Large intestine (tissue), 3 donors: ENCODE results near the gene CPED1. TPM values are rescaled to one million over a fixed set of nuclear protein-coding genes. Genes with fewer than 3 reads are reported as not detected.
A peak's percentile ranks its signal among the peaks of the same experiment; 100 is the strongest.

Source experiments
- DNase-seq, 2 donors: peaks; one replicate each; pipeline versions ENCODE4 v3.0.0 to v3.0.0-alpha.2; 2013
- H3K27ac ChIP-seq: one replicate; pipeline ENCODE4 v1.5.1; 2013; ENCODE audit warnings: low read length
- H3K27me3 ChIP-seq: 2 replicates; pipeline ENCODE4 v1.6.1; 2013; ENCODE audit warnings: low read length; ENCODE audit not compliant: control insufficient read depth, insufficient read depth
- H3K36me3 ChIP-seq: 2 replicates; pipeline ENCODE4 v1.6.1; 2013; ENCODE audit warnings: low read length; ENCODE audit not compliant: control insufficient read depth, insufficient read depth
- H3K4me1 ChIP-seq: one replicate; pipeline ENCODE4 v1.6.1; 2013; ENCODE audit warnings: low read length; ENCODE audit not compliant: control insufficient read depth, insufficient read depth
- H3K4me3 ChIP-seq: one replicate; pipeline ENCODE4 v1.5.1; 2013; ENCODE audit warnings: low read length
- H3K9me3 ChIP-seq: one replicate; pipeline ENCODE4 v1.6.1; 2013; ENCODE audit warnings: mild to moderate bottlenecking, low read depth, low read length, moderate library complexity; ENCODE audit not compliant: control insufficient read depth
- WGBS: methylation state at CpG from one replicate; pipeline ENCODE4 v1.1.5; 2013; ENCODE audit warnings: low lambda C conversion rate; ENCODE audit not compliant: insufficient coverage; 5-methylcytosine and 5-hydroxymethylcytosine counted together
- polyA plus RNA-seq: library from polyadenylated mRNA; unstranded; fragments of 120-200 nt; gene quantifications from one replicate; pipeline ENCODE4 v1.2.1, GENCODE V29; 2013

Gene CPED1
- polyA plus RNA-seq, 1 donor = 12.1 TPM

DNA sequence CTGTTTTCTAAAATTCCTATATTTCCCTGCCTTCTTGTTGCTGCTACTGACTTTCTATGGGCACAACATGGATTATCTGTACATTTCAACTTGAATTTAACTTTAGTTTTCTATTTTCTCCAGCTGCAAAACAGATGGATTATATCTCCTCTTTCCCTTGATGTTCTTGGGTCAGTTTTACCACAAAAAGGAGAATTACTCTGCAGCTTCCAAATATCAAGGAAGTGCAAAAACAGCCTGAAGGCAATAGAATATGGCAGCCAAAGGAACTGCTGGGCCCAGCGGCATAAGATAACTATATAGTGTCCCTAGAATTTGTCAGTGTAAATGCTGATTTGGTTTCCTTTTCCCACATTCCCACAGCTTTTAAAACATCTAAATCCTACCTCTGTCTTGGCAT lies 29.1 kb downstream of the CPED1 start:
- no peaks in the 10 kb centered on the region for H3K27me3 ChIP-seq
- DNase-seq = no peak
- no CpG with 5 or more reads among the region's 1 CpG for WGBS
- H3K9me3 ChIP-seq = no peaks in the 10 kb centered on the region
- H3K4me3 ChIP-seq = no peak overlapping the region
- H3K4me1 ChIP-seq = no peaks in the 10 kb centered on the region
- no peak overlapping the region for H3K27ac ChIP-seq
- no peaks in the 10 kb centered on the region for H3K36me3 ChIP-seq

DNA sequence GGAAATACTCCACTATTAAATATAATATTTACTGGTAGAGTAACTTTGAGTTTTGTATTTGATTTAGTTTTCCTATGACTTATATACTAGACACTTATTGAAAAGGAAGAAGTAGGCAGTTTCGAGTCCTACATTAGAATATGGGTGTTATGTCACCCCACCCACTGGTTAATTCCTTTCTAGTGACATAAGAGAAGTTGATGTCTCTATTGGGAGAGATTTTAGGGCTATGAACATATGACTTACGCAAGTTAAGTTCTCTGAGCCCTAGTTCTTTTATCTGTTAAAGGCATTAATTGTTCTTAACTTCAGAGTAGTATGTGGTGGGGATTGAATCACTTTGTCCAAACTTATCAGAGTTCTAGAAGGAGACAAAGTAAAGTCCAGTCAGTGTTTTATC lies 30.5 kb downstream of the CPED1 start:
- no peak for DNase-seq
- Histone ChIP-seq H3K4me3 (no peak overlapping the region), H3K9me3 (no peaks in the 10 kb centered on the region), H3K27me3 (no peaks in the 10 kb centered on the region), H3K36me3 (no peaks in the 10 kb centered on the region), H3K4me1 (peaks cover 5% of the 10 kb centered on the region), H3K27ac (no peak overlapping the region)
- 100% methylated on average over 1 of the region's 2 CpGs for WGBS

DNA sequence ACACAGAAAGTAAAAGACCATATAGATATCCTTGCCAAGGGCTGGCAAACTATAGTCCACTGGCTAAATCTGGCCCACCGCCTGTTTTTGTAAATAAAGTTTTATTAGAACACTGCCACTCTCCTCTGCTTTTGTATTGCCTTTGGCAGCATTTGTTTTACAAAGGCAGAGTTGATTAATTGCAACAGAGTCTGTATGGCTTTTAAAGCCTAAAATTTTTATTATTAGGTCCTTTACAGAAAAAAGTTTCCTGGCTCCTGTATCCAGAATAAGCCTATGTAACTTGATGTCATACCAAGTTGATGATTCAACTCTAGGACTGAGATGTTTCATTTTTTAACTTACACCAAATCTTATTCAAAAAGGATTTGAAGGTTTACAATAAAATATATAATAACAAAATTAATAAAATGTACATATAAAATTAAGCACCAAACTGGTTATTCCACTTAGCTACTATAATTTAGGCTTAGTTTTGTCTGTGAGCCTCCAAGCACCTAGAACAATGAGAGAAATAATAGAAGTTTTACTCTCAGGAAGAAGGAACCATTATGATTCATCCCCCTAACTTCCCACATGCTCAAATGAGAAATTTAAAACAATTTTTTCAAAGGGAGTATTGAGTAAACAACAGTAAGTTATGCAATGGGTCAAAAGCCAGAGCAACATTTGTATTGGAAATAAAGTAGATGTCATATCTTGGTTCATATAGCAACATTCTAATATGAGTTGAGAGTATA lies 31.9 kb downstream of the CPED1 start:
- Histone ChIP-seq H3K4me3 (no peak overlapping the region), H3K27ac (no peak overlapping the region), H3K36me3 (no peaks in the 10 kb centered on the region), H3K27me3 (no peaks in the 10 kb centered on the region), H3K4me1 (peaks cover 5% of the 10 kb centered on the region), H3K9me3 (no peaks in the 10 kb centered on the region)
- WGBS = no CpG with 5 or more reads among the region's 1 CpG
- no peak for DNase-seq

DNA sequence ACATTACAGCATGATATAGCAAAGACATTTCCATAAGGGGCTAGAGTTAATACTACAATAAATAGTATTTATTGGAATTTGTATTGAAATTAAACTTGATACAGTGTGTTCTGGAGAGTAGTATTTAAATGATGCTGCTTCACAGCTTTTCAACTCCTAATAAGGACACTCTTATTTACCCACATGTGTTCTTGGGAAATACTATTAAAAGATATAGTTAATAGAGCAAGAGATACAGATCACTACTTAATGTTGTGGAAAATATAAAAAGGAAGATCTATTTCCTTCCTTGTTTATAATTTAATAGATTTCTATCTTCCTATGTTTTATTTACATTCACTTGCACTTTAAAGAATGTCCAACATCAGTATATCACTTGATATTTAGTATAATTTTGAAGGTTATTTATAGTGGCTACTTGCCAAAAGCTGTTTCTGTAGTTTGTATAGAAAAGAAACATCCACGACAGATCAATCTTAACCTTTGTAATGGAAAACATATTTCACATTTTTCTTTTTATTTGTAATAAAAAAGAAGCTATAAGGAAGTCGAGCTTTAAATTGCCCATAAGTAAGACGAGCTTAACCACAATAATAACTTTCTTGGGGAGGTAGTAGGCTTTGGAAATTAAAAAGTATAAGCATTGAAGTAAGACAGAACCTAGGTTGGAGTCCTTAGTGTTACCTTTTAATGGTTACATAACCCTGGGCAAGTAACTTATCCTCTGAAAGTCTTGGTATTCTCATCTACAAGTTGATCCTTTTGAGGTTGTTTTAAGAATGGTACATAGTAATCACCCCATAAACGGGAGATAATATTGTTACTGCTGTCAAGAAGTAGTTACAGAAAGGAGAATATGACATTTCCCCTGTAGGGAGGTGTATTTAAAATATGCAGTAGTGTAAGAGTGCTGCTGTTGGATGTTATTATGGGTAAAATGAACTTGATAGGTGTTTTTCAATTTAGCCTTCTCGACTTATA lies 32.8 kb downstream of the CPED1 start:
- H3K9me3 ChIP-seq = no peaks in the 10 kb centered on the region
- H3K27ac ChIP-seq = no peak overlapping the region
- DNase-seq = no peak
- 77% methylated on average over 5 of the region's 5 CpGs for WGBS
- H3K4me3 ChIP-seq = no peak overlapping the region
- H3K36me3 ChIP-seq = no peaks in the 10 kb centered on the region
- H3K27me3 ChIP-seq = no peaks in the 10 kb centered on the region
- peaks cover 5% of the 10 kb centered on the region for H3K4me1 ChIP-seq

DNA sequence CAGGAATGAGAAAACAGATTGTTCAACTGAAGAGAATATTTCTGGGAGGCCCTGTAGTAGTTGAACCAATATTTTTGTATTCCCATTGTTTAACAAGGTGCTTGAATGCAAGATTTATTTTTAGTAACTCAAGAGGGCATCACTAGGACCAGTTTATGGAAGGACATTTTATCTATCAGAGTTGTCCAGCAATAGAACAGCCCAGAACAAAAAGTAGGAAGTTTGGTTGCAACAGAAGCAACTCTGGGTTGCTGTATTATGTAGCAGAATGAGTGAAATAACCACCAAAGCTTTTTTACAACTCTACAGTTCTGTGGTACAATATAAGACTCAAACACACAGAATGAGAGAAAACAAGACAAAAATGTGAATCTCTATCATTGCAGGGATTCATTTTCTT lies 34.7 kb downstream of the CPED1 start:
- H3K27ac ChIP-seq = no peak overlapping the region
- H3K27me3 ChIP-seq = no peaks in the 10 kb centered on the region
- H3K36me3 ChIP-seq = no peaks in the 10 kb centered on the region
- DNase-seq = no peak
- no peaks in the 10 kb centered on the region for H3K9me3 ChIP-seq
- H3K4me1 ChIP-seq = peaks cover 5% of the 10 kb centered on the region
- H3K4me3 ChIP-seq = no peak overlapping the region

DNA sequence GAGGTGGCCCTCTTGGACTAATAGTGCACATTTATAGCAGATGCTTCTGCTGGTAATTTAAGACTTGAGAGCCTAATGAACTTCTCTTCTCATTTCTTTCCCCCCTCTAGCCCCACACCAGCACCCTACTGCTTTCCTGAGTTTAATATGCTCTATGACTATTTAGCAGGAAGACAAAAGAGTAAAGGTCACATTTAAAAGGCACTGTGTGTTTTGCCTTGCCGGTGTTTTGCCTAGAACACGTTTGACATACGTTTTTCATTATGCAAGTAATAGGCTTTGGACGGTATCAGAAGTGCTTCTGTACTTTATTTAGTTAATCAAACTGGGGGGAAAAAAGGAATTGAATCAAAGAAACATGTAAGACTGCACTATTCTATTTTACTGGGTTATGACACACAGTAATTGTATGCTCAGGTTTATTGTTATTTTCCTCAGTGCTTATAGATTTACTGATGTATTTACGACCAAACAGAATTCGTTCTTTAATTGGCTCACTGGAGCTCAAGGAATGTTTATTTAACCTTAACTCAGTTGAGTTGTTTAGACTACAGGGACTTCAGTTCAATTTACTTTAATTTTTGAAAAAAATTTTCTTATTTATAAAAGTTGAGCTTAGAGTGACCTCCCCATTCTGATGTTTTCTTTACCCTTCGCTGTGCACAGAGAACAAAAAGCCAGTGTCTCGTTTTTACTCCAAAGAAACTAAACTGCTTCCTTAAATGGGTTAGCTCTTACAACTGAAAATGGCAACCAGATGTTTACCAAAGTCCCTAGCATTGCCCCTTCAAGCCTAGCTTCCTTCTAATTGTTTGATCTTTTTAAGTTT lies 35.4 kb downstream of the CPED1 start:
- Histone ChIP-seq H3K4me1 (peaks cover 5% of the 10 kb centered on the region), H3K36me3 (no peaks in the 10 kb centered on the region), H3K27me3 (no peaks in the 10 kb centered on the region), H3K9me3 (no peaks in the 10 kb centered on the region), H3K4me3 (no peak overlapping the region), H3K27ac (peak overlapping the region; percentile 2)
- 25% methylated on average over 4 of the region's 8 CpGs for WGBS
- no peak for DNase-seq

DNA sequence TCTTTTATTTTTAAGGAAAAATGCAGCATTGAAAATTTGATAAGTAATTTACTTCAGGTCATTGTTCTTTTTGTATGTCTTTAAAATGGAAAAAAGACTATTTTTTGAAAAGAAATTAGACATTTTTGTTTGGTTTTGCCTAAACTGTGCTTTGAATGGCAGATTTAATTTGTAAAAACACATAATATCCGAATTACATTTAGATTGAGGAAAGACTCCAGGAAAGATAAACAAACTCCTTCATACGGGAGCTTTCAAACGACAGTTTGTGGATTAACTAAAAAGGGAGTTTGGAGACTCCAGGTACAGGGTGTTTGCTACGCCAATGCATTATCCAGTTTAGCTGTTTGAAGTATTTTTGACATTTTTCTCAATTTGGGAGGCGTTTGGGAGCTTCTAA lies 36.1 kb downstream of the CPED1 start:
- DNase-seq = no peak
- Histone ChIP-seq H3K4me3 (no peak overlapping the region), H3K36me3 (no peaks in the 10 kb centered on the region), H3K4me1 (peaks cover 5% of the 10 kb centered on the region), H3K27ac (peak overlapping the region; percentile 2), H3K27me3 (no peaks in the 10 kb centered on the region), H3K9me3 (no peaks in the 10 kb centered on the region)
- WGBS = 44% methylated on average over 4 of the region's 5 CpGs

DNA sequence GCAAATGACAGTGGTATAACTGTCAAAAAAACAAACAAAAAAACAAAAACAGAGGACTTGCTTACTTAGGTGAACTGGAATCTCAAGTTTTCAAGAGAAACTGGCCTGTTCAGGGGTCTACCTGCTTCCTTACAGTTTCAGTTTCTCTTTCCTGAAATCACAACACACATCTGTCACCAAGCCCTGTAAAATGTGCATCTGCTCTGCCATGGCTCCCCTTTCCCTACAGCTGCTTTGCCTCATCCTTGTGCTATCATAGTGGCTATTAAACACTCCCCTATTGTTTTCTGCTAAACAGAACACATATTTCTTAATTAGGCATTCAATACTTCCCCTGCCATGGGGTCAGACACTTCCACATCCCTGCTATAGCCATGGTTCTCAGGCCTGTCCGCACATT lies 37.6 kb downstream of the CPED1 start:
- WGBS = no CpG with 5 or more reads among the region's 1 CpG
- H3K27me3 ChIP-seq = no peaks in the 10 kb centered on the region
- no peak overlapping the region for H3K4me3 ChIP-seq
- H3K36me3 ChIP-seq = no peaks in the 10 kb centered on the region
- H3K4me1 ChIP-seq = peaks cover 5% of the 10 kb centered on the region
- H3K9me3 ChIP-seq = no peaks in the 10 kb centered on the region
- H3K27ac ChIP-seq = no peak overlapping the region
- no peak for DNase-seq

DNA sequence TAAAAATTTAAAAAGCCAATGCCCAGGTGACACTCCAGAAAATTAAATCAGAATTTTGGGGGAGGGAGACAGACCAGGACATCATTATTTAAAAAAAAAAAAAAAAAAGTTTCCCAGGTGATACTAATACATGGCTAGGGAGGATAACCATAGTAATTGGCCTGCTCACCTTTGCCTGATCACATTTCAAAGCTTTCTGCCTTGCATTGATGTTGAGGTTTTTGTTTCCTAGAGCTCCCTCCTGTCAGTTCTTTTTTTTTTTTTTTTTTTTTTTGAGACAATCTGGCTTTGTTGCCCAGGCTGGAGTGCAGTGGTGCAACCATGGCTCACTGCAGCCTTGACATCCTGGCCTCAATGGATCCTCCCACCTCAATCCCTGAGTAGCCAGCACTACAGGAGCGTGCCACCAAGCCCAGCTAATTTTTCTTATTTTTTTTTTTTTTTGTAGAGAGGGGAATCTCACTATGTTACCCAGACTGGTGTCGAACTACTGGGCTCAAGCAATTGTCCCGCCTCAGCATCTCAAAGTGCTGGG lies 38.1 kb downstream of the CPED1 start:
- no peaks in the 10 kb centered on the region for H3K9me3 ChIP-seq
- no peak for DNase-seq
- no peak overlapping the region for H3K27ac ChIP-seq
- no peaks in the 10 kb centered on the region for H3K27me3 ChIP-seq
- peaks cover 5% of the 10 kb centered on the region for H3K4me1 ChIP-seq
- no peaks in the 10 kb centered on the region for H3K36me3 ChIP-seq
- WGBS = no CpG with 5 or more reads among the region's 3 CpGs
- H3K4me3 ChIP-seq = no peak overlapping the region
